ENCODE results near the gene ARL15.

The ARL15 gene

DNA sequence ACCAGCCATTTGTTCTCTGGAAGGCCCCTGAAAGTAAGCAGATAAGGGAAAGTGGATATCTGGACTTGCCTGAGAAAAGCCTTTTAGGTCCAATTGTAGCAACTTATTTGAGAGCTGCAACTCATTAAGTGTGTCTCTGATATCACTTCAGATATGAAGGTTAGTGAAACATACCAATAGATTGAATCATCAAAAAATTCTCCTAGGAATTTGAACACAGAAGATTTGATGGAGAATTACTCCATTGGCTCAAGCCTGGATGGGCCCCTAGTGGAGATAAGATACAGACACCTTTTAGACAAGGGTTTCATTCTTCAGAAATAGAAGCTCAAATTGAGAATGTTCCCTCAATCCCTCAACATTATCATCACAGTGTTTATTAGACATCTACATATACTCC is 393.3 kb downstream of the ARL15 start:
- DNase-seq (ENCODE audit: extremely low read depth in 1 of 2, low read depth in 1 of 2), result no peak

GRCh38 chr5:53915120-53915519 is 395.3 kb downstream of the ARL15 start:
- no peak for DNase-seq (ENCODE audit: extremely low read depth in 1 of 2, low read depth in 1 of 2)

DNA sequence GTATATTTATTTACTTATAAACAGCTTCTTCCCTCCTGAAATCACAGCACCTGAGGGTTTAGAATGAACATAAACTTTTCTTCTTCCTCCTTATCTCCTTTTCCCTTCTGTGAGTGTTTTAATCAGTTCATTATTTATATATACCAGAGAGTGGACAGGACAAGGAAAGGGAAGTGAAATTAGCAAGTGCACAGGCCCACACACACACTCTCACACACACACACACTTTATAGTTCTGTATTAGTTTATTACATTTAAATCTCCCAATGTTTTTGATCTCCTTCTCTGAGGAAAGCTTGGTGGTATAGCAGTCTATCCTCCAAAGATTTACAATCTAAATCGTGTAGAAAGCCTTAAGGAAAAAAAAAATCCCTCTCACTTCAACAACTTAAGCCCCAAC is 396.4 kb downstream of the ARL15 start:
- no peak for DNase-seq (ENCODE audit: extremely low read depth in 1 of 2, low read depth in 1 of 2)

DNA sequence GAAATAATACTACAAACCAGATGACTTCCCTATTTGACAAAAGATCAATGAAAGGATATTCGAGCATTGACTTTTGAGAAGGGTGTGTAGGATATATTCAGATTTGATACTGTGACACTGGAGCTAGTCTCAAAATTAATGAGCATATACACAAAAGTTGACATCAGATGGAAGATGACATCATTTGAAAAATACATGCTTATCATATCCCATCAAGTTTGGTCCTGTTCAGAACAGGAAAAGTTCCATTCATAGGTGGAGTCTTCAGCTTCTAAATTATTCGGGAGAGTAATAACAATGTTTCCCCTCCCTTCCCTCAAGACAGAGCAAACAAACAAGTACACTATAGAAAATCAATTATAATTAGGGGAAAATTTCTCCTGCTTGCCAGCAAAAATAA is 401.6 kb downstream of the ARL15 start:
- no peak for DNase-seq (ENCODE audit: extremely low read depth in 1 of 2, low read depth in 1 of 2)

GRCh38 chr5:53907827-53908226 is 402.5 kb downstream of the ARL15 start:
- DNase-seq (ENCODE audit: extremely low read depth in 1 of 2, low read depth in 1 of 2), result no peak

DNA sequence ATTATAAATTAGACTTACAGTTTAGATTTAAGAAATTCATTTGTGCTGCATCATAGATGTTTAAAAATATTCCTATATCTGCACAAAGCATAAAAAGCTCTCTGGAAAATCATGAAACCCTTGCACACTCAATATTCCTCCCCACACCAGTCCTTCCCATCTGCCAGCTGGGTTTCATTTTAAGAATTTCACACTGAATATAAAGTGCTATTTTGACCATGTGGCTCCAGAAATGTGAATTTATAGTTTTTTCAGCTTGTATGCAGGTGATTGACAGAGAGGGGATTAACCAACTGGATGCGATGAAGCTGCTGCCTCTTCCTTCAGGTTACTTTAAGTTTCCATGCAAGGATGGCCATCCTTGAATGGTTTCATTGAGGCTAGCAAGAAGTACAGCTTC is 403.6 kb downstream of the ARL15 start:
- DNase-seq (ENCODE audit: extremely low read depth in 1 of 2, low read depth in 1 of 2), result no peak

DNA sequence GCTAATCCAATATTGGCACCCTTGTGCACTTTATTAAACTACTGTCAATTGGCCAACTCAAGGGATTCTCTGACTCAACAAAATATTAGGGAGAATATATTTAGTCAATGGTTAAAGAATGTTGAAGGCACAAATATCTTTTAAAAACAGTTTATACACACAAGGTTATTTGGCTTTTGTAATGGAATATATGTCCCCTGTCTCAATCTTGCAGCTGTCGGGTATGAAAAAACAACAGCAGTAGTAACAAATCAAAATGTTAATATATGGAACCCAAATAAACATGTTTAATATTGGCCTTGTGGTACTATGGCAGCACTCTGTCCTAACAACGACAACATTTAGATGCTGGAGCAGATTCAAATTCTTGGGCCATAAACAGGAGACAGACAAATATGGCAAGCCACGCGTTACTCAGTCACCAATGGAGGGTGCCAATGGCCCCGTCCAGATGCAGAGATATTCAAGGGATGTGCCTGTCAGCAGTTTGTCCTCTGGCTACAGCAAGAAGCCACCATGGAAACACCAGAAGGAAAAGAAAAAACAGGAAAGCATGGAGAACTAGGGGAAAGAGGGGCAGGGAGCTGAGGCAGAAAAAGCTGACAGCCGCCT is 408.0 kb downstream of the ARL15 start:
- no peak for DNase-seq (ENCODE audit: extremely low read depth in 1 of 2, low read depth in 1 of 2)

DNA sequence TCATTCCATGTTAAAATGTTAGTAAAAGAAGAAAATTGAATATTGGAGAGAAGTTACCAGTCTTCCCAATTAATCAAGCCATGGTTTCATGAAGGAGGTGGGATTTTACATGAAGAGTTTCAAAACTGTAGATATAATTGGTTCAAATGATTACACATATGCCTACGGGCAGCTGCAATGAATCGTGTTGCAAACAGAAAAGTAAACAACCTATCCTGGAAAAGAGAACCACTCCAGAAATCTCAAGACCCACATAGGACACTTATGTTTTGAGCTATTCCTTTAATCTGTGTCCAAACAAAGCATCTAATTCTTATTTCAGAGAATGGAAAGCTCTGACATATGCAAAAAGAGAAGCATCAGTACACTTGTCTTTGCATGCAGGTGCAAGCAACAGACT is 409.7 kb downstream of the ARL15 start:
- DNase-seq (ENCODE audit: extremely low read depth in 1 of 2, low read depth in 1 of 2), result no peak

DNA sequence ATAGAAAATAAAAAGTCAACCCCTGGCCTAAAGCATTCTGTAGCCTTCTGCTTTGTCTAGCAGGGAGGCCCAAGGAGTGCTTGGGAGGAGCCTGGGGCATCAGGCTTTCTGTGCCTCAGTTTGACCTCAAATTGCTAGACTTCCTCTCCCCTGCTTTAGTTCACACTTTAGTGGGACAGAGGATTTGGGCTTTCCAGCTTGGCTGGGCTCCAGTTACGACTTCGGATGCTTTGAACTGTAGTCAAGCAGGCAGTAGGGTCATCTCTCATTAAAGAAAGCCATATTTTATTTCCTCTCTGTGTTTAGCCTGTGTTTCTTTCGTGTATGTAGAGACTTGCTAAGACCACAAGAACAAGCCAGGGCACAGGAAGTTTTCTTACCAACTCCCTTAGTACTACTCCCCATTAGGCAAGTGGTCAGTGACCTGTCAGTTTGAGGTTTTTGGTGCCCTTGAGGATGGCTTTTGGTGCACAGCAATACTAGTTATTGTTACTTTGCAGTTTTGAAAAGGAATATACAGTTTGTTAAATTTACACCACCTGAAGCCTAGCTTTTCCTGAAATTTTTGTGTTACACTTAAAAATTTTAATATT is 415.2 kb downstream of the ARL15 start:
- DNase-seq (ENCODE audit: extremely low read depth in 1 of 2, low read depth in 1 of 2), result no peak

DNA sequence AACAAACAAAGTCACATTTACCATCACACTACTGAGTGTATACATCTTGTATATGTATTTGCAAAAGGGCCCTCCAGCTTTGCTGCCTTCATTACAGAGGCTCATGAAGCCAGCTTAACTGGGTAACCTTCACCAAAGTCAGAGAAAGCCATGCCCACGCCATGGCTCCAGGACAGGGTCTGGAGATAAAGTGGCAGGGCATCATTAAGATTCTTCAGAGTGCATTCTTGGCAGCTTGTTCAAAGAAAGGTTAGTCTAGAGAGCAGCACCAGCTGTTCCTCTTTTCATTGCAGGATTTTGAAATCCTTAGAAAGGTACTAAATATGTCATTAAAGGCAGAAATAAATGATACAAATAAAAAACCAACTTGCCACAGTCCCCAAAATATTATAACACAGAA is 416.7 kb downstream of the ARL15 start:
- DNase-seq (ENCODE audit: extremely low read depth in 1 of 2, low read depth in 1 of 2), result no peak

- DNase-seq (ENCODE audit: extremely low read depth in 1 of 2, low read depth in 1 of 2), result no peak
These were observed 418.1 kb downstream of the ARL15 start for GRCh38 chr5:53892224-53892623.

GRCh38 chr5:53891159-53891558 is 419.2 kb downstream of the ARL15 start:
- DNase-seq (ENCODE audit: extremely low read depth in 1 of 2, low read depth in 1 of 2), result no peak

GRCh38 chr5:53890490-53890889 is 419.9 kb downstream of the ARL15 start:
- DNase-seq (ENCODE audit: extremely low read depth in 1 of 2, low read depth in 1 of 2), result no peak

GRCh38 chr5:53884844-53885243 is 425.5 kb downstream of the ARL15 start:
- DNase-seq (ENCODE audit: extremely low read depth in 1 of 2, low read depth in 1 of 2), result no peak

GRCh38 chr5:53884417-53884816 is 426.0 kb downstream of the ARL15 start:
- no peak for DNase-seq (ENCODE audit: extremely low read depth in 1 of 2, low read depth in 1 of 2)

DNA sequence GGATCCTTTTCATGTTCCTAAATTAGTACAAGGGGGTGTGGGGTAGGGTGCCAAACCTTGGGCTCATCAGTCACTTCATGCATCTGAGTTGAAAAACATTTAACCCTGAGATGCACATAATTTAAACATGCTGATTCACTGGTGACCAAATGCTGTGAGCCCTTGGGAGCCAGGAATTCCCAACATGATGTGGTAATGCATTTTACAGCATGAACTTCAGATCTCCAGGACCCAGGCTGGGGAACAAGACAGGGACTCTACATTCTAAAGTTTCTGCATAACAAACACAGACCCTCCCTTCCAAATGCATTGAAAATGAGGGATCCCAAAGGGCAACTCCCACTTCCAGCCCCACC is 427.7 kb downstream of the ARL15 start:
- DNase-seq (ENCODE audit: extremely low read depth in 1 of 2, low read depth in 1 of 2), result no peak

DNA sequence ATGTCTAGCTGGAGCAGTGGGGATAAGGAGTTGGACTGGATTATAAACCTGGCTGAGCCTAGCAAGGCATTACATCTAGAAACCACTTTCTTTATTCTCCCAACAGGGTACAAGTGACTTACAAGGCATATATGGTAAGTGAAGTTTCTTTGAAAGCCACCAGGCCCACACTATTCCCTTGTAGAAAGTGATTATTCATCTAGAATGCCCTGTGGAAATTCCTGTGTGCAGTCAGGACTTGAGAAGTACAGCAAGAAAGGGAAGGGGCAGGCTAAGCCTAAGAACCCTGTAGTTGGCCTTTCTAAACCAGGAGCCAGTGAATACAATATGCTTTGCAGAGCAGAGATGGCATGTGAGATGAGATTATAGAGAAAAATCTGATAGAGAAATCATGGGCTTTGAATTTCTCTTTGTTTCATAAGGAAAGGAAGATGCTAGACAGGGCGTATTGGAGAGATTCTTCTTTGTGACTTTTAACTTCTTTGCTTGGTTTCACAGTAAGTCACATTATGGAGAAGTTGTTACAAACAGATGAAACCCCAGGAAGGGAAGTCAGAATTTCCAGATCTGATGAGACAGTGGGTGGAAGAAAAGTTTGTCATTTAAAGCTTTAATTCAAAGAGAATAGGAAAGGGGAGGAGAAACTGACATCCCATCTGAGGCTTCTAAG is 428.2 kb downstream of the ARL15 start:
- DNase-seq (ENCODE audit: extremely low read depth in 1 of 2, low read depth in 1 of 2), result no peak

GRCh38 chr5:53879708-53880323 is 430.6 kb downstream of the ARL15 start:
- DNase-seq (ENCODE audit: extremely low read depth in 1 of 2, low read depth in 1 of 2), result no peak

- no peak for DNase-seq (ENCODE audit: extremely low read depth in 1 of 2, low read depth in 1 of 2)
These were observed 432.4 kb downstream of the ARL15 start for GRCh38 chr5:53878015-53878414.

GRCh38 chr5:53877243-53877642 is 433.1 kb downstream of the ARL15 start:
- DNase-seq (ENCODE audit: extremely low read depth in 1 of 2, low read depth in 1 of 2), result no peak

- no peak for DNase-seq (ENCODE audit: extremely low read depth in 1 of 2, low read depth in 1 of 2)
These were observed 436.0 kb downstream of the ARL15 start for GRCh38 chr5:53874409-53874808.

DNA sequence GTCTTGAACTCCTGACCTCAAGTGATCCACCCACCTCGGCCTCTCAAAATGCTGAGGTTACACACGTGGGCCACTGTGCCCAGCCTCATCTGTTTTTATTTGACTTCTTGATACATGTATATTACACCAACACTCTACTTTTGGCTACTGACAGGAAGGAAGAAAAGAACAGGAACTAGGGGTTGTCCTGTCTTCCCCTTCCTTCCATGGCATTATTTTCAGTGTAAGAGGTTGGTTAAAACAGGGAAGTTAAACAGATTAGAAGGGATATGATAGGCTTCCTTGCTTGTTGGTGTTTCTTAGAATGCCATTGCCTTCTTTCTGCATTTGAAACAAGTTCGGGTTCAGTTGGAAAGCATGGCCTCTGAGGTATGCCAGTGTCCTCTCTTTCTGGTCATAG is 437.1 kb downstream of the ARL15 start:
- DNase-seq (ENCODE audit: extremely low read depth in 1 of 2, low read depth in 1 of 2), result no peak
